GM10266 (cell line): ENCODE data around the gene GEMIN7.
"Not testable (repeated sequence)": the region's sequence is repeated elsewhere in the genome, so short reads cannot be mapped to it uniquely, and the experiment has no call there.

ENCODE experiments used
- DNase-seq: peaks from one replicate; pipeline ENCODE4 v3.0.0; 2012; ENCODE audit errors: extremely low spot score
- CTCF ChIP-seq: IDR thresholded peaks from 2 replicates; pipeline ENCODE4 v1.5.1; 2012; ENCODE audit warnings: mild to moderate bottlenecking, low read depth; ENCODE audit not compliant: control insufficient read depth, insufficient read depth; ENCODE audit errors: missing control alignments

The GEMIN7 gene

GRCh38 chr19:45112111-45112827 lies 33.2 kb downstream of the GEMIN7 start:
- DNase-seq = no peak

GRCh38 chr19:45113628-45114027 lies 34.6 kb downstream of the GEMIN7 start:
- TF ChIP-seq CTCF = no peak
- DNase-seq = no peak

More at GRCh38 chr19:45112111-45112827, 33.2 kb downstream of the GEMIN7 start:
- TF ChIP-seq CTCF = no peak

GRCh38 chr19:45114116-45114515 lies 35.1 kb downstream of the GEMIN7 start:
- no peak for DNase-seq
- no peak for TF ChIP-seq CTCF

GRCh38 chr19:45115809-45116615 lies 37.0 kb downstream of the GEMIN7 start:
- no peak for TF ChIP-seq CTCF
- no peak for DNase-seq

- TF ChIP-seq CTCF = no peak
- no peak for DNase-seq
Measured at GRCh38 chr19:45117167-45117594, 38.1 kb downstream of the GEMIN7 start.

GRCh38 chr19:45117671-45118070 lies 38.6 kb downstream of the GEMIN7 start:
- TF ChIP-seq CTCF = no peak
- no peak for DNase-seq

- no peak for TF ChIP-seq CTCF
- no peak for DNase-seq
Measured at GRCh38 chr19:45118106-45118505, 39.0 kb downstream of the GEMIN7 start.

- DNase-seq = not testable (repeated sequence)
Measured at GRCh38 chr19:45118591-45119355, 39.7 kb downstream of the GEMIN7 start.
